Neural crest cell (in vitro differentiated cells): ENCODE results near the gene TSPEAR. TPM values are rescaled to one million over a fixed set of nuclear protein-coding genes. Genes with fewer than 3 reads are reported as not detected.

ENCODE experiments used
- DNase-seq: peaks from one replicate; pipeline ENCODE4 v3.0.0; 2021; ENCODE audit warnings: low read depth, mixed read lengths, low spot score
- H3K27ac Mint-ChIP-seq: one replicate; pipeline ENCODE4 v1.8.0; 2021; ENCODE audit warnings: mild to moderate bottlenecking, mixed read lengths; ENCODE audit not compliant: unreplicated experiment
- H3K27me3 Mint-ChIP-seq: 2 replicates; pipeline ENCODE4 v1.8.0; 2021; ENCODE audit warnings: low read depth, mild to moderate bottlenecking, mixed read lengths
- H3K36me3 Mint-ChIP-seq: 2 replicates; pipeline ENCODE4 v1.8.0; 2021; ENCODE audit warnings: low read depth, mild to moderate bottlenecking, mixed read lengths
- H3K4me1 Mint-ChIP-seq: 2 replicates; pipeline ENCODE4 v1.8.0; 2021; ENCODE audit warnings: mixed read lengths
- H3K4me3 Mint-ChIP-seq: one replicate; pipeline ENCODE4 v1.8.0; 2021; ENCODE audit warnings: mild to moderate bottlenecking, mixed read lengths
- H3K9me3 Mint-ChIP-seq: 2 replicates; pipeline ENCODE4 v1.8.0; 2021; ENCODE audit warnings: mixed read lengths
- CTCF ChIP-seq: fragments of 200-600 bp; sonication (generic); conservative IDR thresholded peaks from 2 replicates; pipeline ENCODE4 v1.5.0; 2021; ENCODE audit warnings: antibody characterized with exemption, mild to moderate bottlenecking
- total RNA-seq: library from RNA; stranded (reverse); gene quantifications from 2 replicates; pipeline ENCODE4 v1.2.1, GENCODE V29; 2021

Gene TSPEAR
- total RNA-seq, 1 donor from 2014 or later, result not detected

GRCh38 chr21:44718571-44718970 is 7.2 kb upstream of the TSPEAR start:
- Mint-ChIP-seq H3K4me1 (peaks cover 21% of the 10 kb centered on the region), H3K27ac (no peak overlapping the region), H3K4me3 (no peak overlapping the region), H3K27me3 (peaks cover 66% of the 10 kb centered on the region), H3K36me3 (no peaks in the 10 kb centered on the region), H3K9me3 (no peaks in the 10 kb centered on the region)
- TF ChIP-seq CTCF, result no peak
- no peak for DNase-seq

GRCh38 chr21:44718093-44718492 is 6.7 kb upstream of the TSPEAR start:
- DNase-seq, result no peak
- Mint-ChIP-seq H3K27me3 (peaks cover 67% of the 10 kb centered on the region), H3K9me3 (no peaks in the 10 kb centered on the region), H3K36me3 (no peaks in the 10 kb centered on the region), H3K4me1 (peaks cover 19% of the 10 kb centered on the region), H3K4me3 (no peak overlapping the region), H3K27ac (no peak overlapping the region)
- TF ChIP-seq CTCF, result no peak

GRCh38 chr21:44716984-44717383 is 5.6 kb upstream of the TSPEAR start:
- no peak for TF ChIP-seq CTCF
- Mint-ChIP-seq H3K4me3 (no peak overlapping the region), H3K36me3 (no peaks in the 10 kb centered on the region), H3K27me3 (peaks cover 71% of the 10 kb centered on the region), H3K27ac (no peak overlapping the region), H3K9me3 (no peaks in the 10 kb centered on the region), H3K4me1 (peaks cover 11% of the 10 kb centered on the region)
- no peak for DNase-seq

GRCh38 chr21:44714905-44715304 is 3.5 kb upstream of the TSPEAR start:
- TF ChIP-seq CTCF, result no peak
- H3K27ac Mint-ChIP-seq, result no peak overlapping the region
- H3K4me3 Mint-ChIP-seq, result no peak overlapping the region
- peaks cover 88% of the 10 kb centered on the region for H3K27me3 Mint-ChIP-seq
- H3K36me3 Mint-ChIP-seq, result no peaks in the 10 kb centered on the region
- DNase-seq, result no peak
- H3K9me3 Mint-ChIP-seq, result no peaks in the 10 kb centered on the region
- H3K4me1 Mint-ChIP-seq, result peaks cover 16% of the 10 kb centered on the region

GRCh38 chr21:44713846-44714245 is 2.5 kb upstream of the TSPEAR start:
- TF ChIP-seq CTCF, result no peak
- no peak overlapping the region for H3K4me3 Mint-ChIP-seq
- peaks cover 91% of the 10 kb centered on the region for H3K27me3 Mint-ChIP-seq
- H3K9me3 Mint-ChIP-seq, result no peaks in the 10 kb centered on the region
- DNase-seq, result no peak
- H3K36me3 Mint-ChIP-seq, result no peaks in the 10 kb centered on the region
- H3K4me1 Mint-ChIP-seq, result peaks cover 20% of the 10 kb centered on the region
- H3K27ac Mint-ChIP-seq, result no peak overlapping the region

- Mint-ChIP-seq H3K4me1 (peaks cover 15% of the 10 kb centered on the region), H3K27ac (no peak overlapping the region), H3K36me3 (no peaks in the 10 kb centered on the region), H3K4me3 (no peak overlapping the region), H3K9me3 (no peaks in the 10 kb centered on the region), H3K27me3 (peaks cover 91% of the 10 kb centered on the region)
- no peak for DNase-seq
- no peak for TF ChIP-seq CTCF
These were observed 1.8 kb upstream of the TSPEAR start for GRCh38 chr21:44713130-44713529.
